Cardiac fibroblast (primary cell): Measurements from ENCODE around the gene RER1.

Experiments
- DNase-seq, 2 donors: peaks; one replicate each; pipeline versions ENCODE4 v3.0.0 to v3.0.0-alpha.2; 2010; ENCODE audit warnings: low read depth in 2 of 2
- H3K4me3 ChIP-seq, 2 donors: replicated peaks in 1 of 2; 1 replicate in 1 of 2; 2 replicates in 1 of 2; pipeline ENCODE4 v1.5.1; 2011; ENCODE audit warnings: low read depth in 2 of 2, low read length in 2 of 2, mild to moderate bottlenecking in 2 of 2, moderate library complexity in 1 of 2
- CTCF ChIP-seq: IDR thresholded peaks from one replicate; pipeline ENCODE4 v1.5.1; 2011; ENCODE audit warnings: low read depth, mild to moderate bottlenecking, low read length, inconsistent platforms

The RER1 gene

GRCh38 chr1:2414297-2414958 lies 22.8 kb downstream of the RER1 start:
- TF ChIP-seq CTCF = peak; percentile 92
- DNase-seq = peak; percentile 68 to 69
- H3K4me3 ChIP-seq = no peak overlapping the region

- no peak overlapping the region for H3K4me3 ChIP-seq
Measured at GRCh38 chr1:2415337-2415736, 23.7 kb downstream of the RER1 start.

GRCh38 chr1:2415801-2416208 lies 24.2 kb downstream of the RER1 start:
- no peak for DNase-seq
- TF ChIP-seq CTCF = no peak

More at GRCh38 chr1:2415337-2415736, 23.7 kb downstream of the RER1 start:
- no peak for TF ChIP-seq CTCF
- no peak for DNase-seq

GRCh38 chr1:2416403-2416802 lies 24.8 kb downstream of the RER1 start:
- TF ChIP-seq CTCF = no peak
- no peak for DNase-seq
- no peak overlapping the region for H3K4me3 ChIP-seq

More at GRCh38 chr1:2415801-2416208, 24.2 kb downstream of the RER1 start:
- H3K4me3 ChIP-seq = no peak overlapping the region

- H3K4me3 ChIP-seq = no peak overlapping the region
- DNase-seq = no peak
- no peak for TF ChIP-seq CTCF
Measured at GRCh38 chr1:2417083-2417832, 25.6 kb downstream of the RER1 start.

GRCh38 chr1:2417833-2418225 lies 26.2 kb downstream of the RER1 start:
- no peak for TF ChIP-seq CTCF
- no peak for DNase-seq
- H3K4me3 ChIP-seq = no peak overlapping the region
